Mesendoderm (in vitro differentiated cells): ENCODE results near the gene USP17L26. TPM values are rescaled to one million over a fixed set of nuclear protein-coding genes. Genes with fewer than 3 reads are reported as not detected.
"Not testable (repeated sequence)": the region's sequence is repeated elsewhere in the genome, so short reads cannot be mapped to it uniquely, and the experiment has no call there.

ENCODE experiments used
- DNase-seq: peaks from one replicate; pipeline ENCODE4 v3.0.0; 2013
- H2AK5ac ChIP-seq: 2 replicates; pipeline ENCODE4 v1.6.1; 2013; ENCODE audit warnings: low read length, inconsistent platforms
- H2BK120ac ChIP-seq: 2 replicates; pipeline ENCODE4 v1.6.1; 2013; ENCODE audit warnings: low read depth, mild to moderate bottlenecking, low read length, moderate library complexity, mixed read lengths
- H2BK15ac ChIP-seq: replicated peaks from 2 replicates; pipeline ENCODE4 v1.6.1; 2013; ENCODE audit warnings: low read depth, mild to moderate bottlenecking, moderate library complexity
- H2BK5ac ChIP-seq: 2 replicates; pipeline ENCODE4 v1.6.1; 2013; ENCODE audit warnings: low read length, inconsistent platforms
- H3K18ac ChIP-seq: 2 replicates; pipeline ENCODE4 v1.6.1; 2013; ENCODE audit warnings: mild to moderate bottlenecking, low read length, mixed read lengths
- H3K23ac ChIP-seq: one replicate; pipeline ENCODE4 v1.6.1; 2013; ENCODE audit warnings: low read length
- H3K27ac ChIP-seq: 2 replicates; pipeline ENCODE4 v1.5.1; 2013; ENCODE audit warnings: low read depth, mild to moderate bottlenecking, inconsistent platforms, low read length, moderate library complexity
- H3K27me3 ChIP-seq: 2 replicates; pipeline ENCODE4 v1.6.1; 2013; ENCODE audit warnings: low read length, control low read depth, mild to moderate bottlenecking, inconsistent platforms; ENCODE audit not compliant: insufficient read depth, poor library complexity
- H3K36me3 ChIP-seq: 2 replicates; pipeline ENCODE4 v1.6.1; 2013; ENCODE audit warnings: low read length, inconsistent platforms; ENCODE audit not compliant: control insufficient read depth, insufficient read depth
- H3K4ac ChIP-seq: one replicate; pipeline ENCODE4 v1.6.1; 2013; ENCODE audit warnings: low read depth, mild to moderate bottlenecking, low read length, moderate library complexity
- H3K4me1 ChIP-seq: 2 replicates; pipeline ENCODE4 v1.6.1; 2013; ENCODE audit warnings: low read depth, low read length, inconsistent platforms; ENCODE audit not compliant: control insufficient read depth
- H3K4me2 ChIP-seq: 2 replicates; pipeline ENCODE4 v1.6.1; 2013; ENCODE audit warnings: low read length
- H3K4me3 ChIP-seq: 2 replicates; pipeline ENCODE4 v1.5.1; 2013; ENCODE audit warnings: mild to moderate bottlenecking, low read length
- H3K56ac ChIP-seq: one replicate; pipeline ENCODE4 v1.6.1; 2013; ENCODE audit warnings: low read length
- H3K79me1 ChIP-seq: 2 replicates; pipeline ENCODE4 v1.6.1; 2013; ENCODE audit warnings: low read length, inconsistent platforms
- H3K79me2 ChIP-seq: 2 replicates; pipeline ENCODE4 v1.6.1; 2013; ENCODE audit warnings: mild to moderate bottlenecking, low read length; ENCODE audit not compliant: control insufficient read depth, insufficient read depth
- H3K9ac ChIP-seq: 2 replicates; pipeline ENCODE4 v1.6.1; 2013; ENCODE audit warnings: low read length, inconsistent platforms
- H4K5ac ChIP-seq: one replicate; pipeline ENCODE4 v1.6.1; 2013; ENCODE audit warnings: low read length
- H4K8ac ChIP-seq: one replicate; pipeline ENCODE4 v1.6.1; 2013; ENCODE audit warnings: low read depth, mild to moderate bottlenecking, control low read depth, low read length, moderate library complexity
- WGBS: extraction: QIAGEN DNeasy Blood & Tissue Kit; methylation state at CpG from one replicate; pipeline ENCODE4 v1.1.7; 2013; ENCODE audit warnings: low lambda C conversion rate, missing lambda C conversion rate; ENCODE audit not compliant: insufficient coverage; ENCODE audit errors: extremely low coverage; 5-methylcytosine and 5-hydroxymethylcytosine counted together
- polyA plus RNA-seq, 2 experiments: library from polyadenylated mRNA; stranded (reverse); fragments of 200-250 nt; gene quantifications; one replicate each; pipeline ENCODE4 v1.2.3, GENCODE V29; 2013

Gene USP17L26, protein sequence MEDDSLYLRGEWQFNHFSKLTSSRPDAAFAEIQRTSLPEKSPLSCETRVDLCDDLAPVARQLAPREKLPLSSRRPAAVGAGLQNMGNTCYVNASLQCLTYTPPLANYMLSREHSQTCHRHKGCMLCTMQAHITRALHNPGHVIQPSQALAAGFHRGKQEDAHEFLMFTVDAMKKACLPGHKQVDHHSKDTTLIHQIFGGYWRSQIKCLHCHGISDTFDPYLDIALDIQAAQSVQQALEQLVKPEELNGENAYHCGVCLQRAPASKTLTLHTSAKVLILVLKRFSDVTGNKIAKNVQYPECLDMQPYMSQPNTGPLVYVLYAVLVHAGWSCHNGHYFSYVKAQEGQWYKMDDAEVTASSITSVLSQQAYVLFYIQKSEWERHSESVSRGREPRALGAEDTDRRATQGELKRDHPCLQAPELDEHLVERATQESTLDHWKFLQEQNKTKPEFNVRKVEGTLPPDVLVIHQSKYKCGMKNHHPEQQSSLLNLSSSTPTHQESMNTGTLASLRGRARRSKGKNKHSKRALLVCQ
- not detected for polyA plus RNA-seq (2013, experiment 1 of 2)
- polyA plus RNA-seq (2013, experiment 2 of 2): not detected

GRCh38 chr4:9334358-9334757, at the start of gene USP17L26:
TSS of gene USP17L26 (plus strand) at chr4:9334658. CDS start at chr4:9334658, 0 bp downstream.
- H2AK5ac ChIP-seq, H4K5ac ChIP-seq, DNase-seq, H3K79me1 ChIP-seq, H3K79me2 ChIP-seq, H3K18ac ChIP-seq, H3K36me3 ChIP-seq, H2BK120ac ChIP-seq, H2BK5ac ChIP-seq, H3K23ac ChIP-seq, H3K4me3 ChIP-seq, H4K8ac ChIP-seq, H2BK15ac ChIP-seq, H3K56ac ChIP-seq, H3K4me1 ChIP-seq, H3K27ac ChIP-seq, H3K4me2 ChIP-seq, H3K4ac ChIP-seq, H3K27me3 ChIP-seq, H3K9ac ChIP-seq: not testable (repeated sequence)
- WGBS: no CpG with 5 or more reads among the region's 15 CpGs

- not testable (repeated sequence) for H3K4me2 ChIP-seq, H4K8ac ChIP-seq, H3K4me3 ChIP-seq, H3K23ac ChIP-seq, H3K27me3 ChIP-seq, H2BK5ac ChIP-seq, H3K18ac ChIP-seq, H3K4me1 ChIP-seq, H4K5ac ChIP-seq, H3K56ac ChIP-seq, H3K36me3 ChIP-seq, H3K79me1 ChIP-seq, DNase-seq, H2BK120ac ChIP-seq, H3K79me2 ChIP-seq, H2BK15ac ChIP-seq, H3K27ac ChIP-seq, H3K4ac ChIP-seq, H3K9ac ChIP-seq, H2AK5ac ChIP-seq
- no CpG with 5 or more reads among the region's 13 CpGs for WGBS
Observed at GRCh38 chr4:9324191-9324590, 10.3 kb upstream of the USP17L26 start.

DNA sequence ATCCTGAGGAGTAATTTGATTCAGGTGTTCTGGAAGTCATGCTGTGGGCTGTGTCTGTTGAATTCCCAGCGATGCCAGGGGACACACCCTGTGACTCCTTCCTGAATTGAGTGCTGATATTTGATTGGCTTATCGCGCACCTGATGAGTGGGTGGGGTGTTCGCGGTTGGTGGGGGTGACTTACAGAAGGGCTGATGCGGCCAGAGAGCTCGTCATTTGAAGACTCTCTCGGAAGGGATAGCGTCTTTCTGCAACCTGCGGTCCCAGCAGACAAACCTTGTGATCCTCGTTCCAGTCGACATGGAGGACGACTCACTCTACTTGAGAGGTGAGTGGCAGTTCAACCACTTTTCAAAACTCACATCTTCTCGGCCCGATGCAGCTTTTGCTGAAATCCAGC, 9.6 kb upstream of the USP17L26 start, which contains the start of gene USP17L24:
USP17L24 (plus strand) TSS at position 301 of the 400 bp plus-strand sequence; CDS start at position 301, 0 bp downstream.
- H3K18ac ChIP-seq, H3K79me2 ChIP-seq, DNase-seq, H3K4me3 ChIP-seq, H4K8ac ChIP-seq, H2BK15ac ChIP-seq, H3K56ac ChIP-seq, H3K36me3 ChIP-seq, H2BK5ac ChIP-seq, H3K23ac ChIP-seq, H3K27ac ChIP-seq, H3K9ac ChIP-seq, H3K4ac ChIP-seq, H2BK120ac ChIP-seq, H3K79me1 ChIP-seq, H3K4me1 ChIP-seq, H4K5ac ChIP-seq, H3K4me2 ChIP-seq, H3K27me3 ChIP-seq, H2AK5ac ChIP-seq: not testable (repeated sequence)
- WGBS: no CpG with 5 or more reads among the region's 15 CpGs

DNA sequence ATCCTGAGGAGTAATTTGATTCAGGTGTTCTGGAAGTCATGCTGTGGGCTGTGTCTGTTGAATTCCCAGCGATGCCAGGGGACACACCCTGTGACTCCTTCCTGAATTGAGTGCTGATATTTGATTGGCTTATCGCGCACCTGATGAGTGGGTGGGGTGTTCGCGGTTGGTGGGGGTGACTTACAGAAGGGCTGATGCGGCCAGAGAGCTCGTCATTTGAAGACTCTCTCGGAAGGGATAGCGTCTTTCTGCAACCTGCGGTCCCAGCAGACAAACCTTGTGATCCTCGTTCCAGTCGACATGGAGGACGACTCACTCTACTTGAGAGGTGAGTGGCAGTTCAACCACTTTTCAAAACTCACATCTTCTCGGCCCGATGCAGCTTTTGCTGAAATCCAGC, 4.8 kb upstream of the USP17L26 start, which contains the start of gene USP17L25:
USP17L25 (plus strand) TSS at position 301 of the 400 bp plus-strand sequence; CDS start at position 301, 0 bp downstream.
- not testable (repeated sequence) for H3K36me3 ChIP-seq, H4K5ac ChIP-seq, H3K23ac ChIP-seq, H3K4me1 ChIP-seq, H3K56ac ChIP-seq, H2BK5ac ChIP-seq, H2AK5ac ChIP-seq, H3K18ac ChIP-seq, H3K79me2 ChIP-seq, H2BK15ac ChIP-seq, H3K27ac ChIP-seq, H4K8ac ChIP-seq, H3K9ac ChIP-seq, H3K4me3 ChIP-seq, H2BK120ac ChIP-seq, H3K79me1 ChIP-seq, H3K4ac ChIP-seq, H3K4me2 ChIP-seq, DNase-seq, H3K27me3 ChIP-seq
- WGBS: no CpG with 5 or more reads among the region's 15 CpGs

DNA sequence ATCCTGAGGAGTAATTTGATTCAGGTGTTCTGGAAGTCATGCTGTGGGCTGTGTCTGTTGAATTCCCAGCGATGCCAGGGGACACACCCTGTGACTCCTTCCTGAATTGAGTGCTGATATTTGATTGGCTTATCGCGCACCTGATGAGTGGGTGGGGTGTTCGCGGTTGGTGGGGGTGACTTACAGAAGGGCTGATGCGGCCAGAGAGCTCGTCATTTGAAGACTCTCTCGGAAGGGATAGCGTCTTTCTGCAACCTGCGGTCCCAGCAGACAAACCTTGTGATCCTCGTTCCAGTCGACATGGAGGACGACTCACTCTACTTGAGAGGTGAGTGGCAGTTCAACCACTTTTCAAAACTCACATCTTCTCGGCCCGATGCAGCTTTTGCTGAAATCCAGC, 4.6 kb downstream of the USP17L26 start, which contains the start of gene USP17L5:
USP17L5 (plus strand) TSS at position 301 of the 400 bp plus-strand sequence; CDS start at position 301, 0 bp downstream.
- not testable (repeated sequence) for H2BK5ac ChIP-seq

More for the DNA sequence above, 4.6 kb downstream of the USP17L26 start, which contains the start of gene USP17L5:
- H4K8ac ChIP-seq, H3K4me1 ChIP-seq, H3K56ac ChIP-seq, H3K36me3 ChIP-seq, H3K23ac ChIP-seq, H3K79me2 ChIP-seq, DNase-seq, H3K9ac ChIP-seq, H3K4me3 ChIP-seq, H2BK120ac ChIP-seq, H3K27me3 ChIP-seq, H3K79me1 ChIP-seq, H3K18ac ChIP-seq, H4K5ac ChIP-seq, H3K4ac ChIP-seq, H2AK5ac ChIP-seq, H3K4me2 ChIP-seq, H2BK15ac ChIP-seq, H3K27ac ChIP-seq: not testable (repeated sequence)
- no CpG with 5 or more reads among the region's 15 CpGs for WGBS
